Adipose tissue (tissue), 3 donors: ENCODE measurements around the gene MRPS6. TPM values are rescaled to one million over a fixed set of nuclear protein-coding genes. Genes with fewer than 3 reads are reported as not detected.

Experiments
- H3K27ac ChIP-seq: one replicate; pipeline ENCODE4 v1.5.1; 2013; ENCODE audit warnings: low read depth, low read length
- WGBS, 3 donors: extraction: QIAGEN DNeasy Blood & Tissue Kit; methylation state at CpG; one replicate each; pipeline ENCODE4 v1.1.7; 2013; 5-methylcytosine and 5-hydroxymethylcytosine counted together
- polyA plus RNA-seq, 3 donors: library from polyadenylated mRNA; stranded (reverse); fragments of 200-250 nt; gene quantifications; one replicate each; pipeline ENCODE4 v1.2.3, GENCODE V29; 2013
- donor health status: healthy with polysubstance abuse.
- donor health status: Bipolar disorder and iron deficiency.
- donor health status: healthy.

Gene MRPS6
- polyA plus RNA-seq, 3 donors: 17.5 to 96.7 (median 57.9) TPM

DNA sequence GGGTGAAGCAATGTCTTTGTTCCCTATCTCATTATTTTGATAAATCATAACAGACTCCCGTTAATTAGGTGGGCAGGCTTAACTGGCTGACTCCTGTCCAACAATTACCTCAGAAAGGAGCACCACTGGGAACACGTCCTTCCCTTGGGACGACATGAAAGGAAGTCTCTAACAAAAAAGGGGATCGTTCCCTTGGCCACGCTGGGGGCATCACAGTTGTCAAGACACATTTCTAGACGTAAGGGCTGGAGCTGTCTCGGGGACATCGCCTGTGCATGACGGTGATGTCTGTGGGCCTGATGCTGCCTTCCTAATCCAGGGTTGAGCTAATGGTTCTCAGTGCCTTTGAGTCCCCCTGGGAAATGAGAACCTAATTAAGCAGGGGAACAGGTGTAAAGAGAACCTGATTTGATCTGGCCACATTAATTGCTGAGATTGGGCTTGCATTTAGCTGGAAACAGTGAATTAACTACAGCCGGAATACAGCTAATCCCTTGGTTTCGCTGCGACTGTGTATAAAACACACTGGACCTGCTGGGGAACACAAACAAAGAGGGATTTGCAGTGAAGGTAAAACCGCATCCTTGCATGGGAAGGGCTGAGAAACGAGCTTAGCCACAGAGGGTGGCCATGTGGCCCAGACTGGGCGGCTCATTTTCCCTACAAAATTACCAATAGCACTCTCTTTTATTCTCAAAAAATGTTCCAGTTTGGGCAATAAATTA is 111.8 kb downstream of the MRPS6 start:
- 90 to 91% (median 91%) methylated on average over 15 of the region's 15 CpGs for WGBS, 3 donors
- H3K27ac ChIP-seq: no peak overlapping the region

DNA sequence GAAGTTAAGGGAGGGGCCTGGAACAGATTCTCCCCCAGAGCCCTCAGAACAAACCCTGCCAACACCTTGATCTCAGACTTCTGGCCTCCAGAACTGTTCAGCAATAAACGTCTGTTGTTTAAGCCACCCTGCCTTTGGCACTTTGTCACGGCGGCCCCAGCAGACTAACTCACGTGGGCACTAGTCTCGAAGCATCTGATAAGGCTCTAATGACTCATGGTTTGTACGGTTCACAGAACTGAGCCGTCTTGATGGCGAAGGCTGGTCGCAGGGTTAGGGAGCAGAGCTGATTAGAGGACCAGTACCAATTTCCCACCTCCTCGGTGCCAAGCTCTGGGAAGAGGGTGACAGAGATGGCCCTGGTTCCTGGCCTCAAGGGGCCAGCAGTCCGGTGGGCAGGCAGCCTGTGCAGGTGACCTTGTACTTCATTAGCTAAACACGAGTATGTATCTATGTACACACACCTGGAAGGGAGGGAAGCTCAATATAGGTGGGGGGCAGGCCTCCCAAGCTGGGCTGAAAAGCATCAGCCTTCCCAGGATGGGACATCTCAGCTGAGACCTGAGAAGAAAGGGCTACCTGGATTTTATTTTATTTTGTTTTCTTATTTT is 112.8 kb downstream of the MRPS6 start:
- WGBS, 3 donors: 70 to 87% (median 79%) methylated on average over 12 of the region's 12 CpGs
- no peak overlapping the region for H3K27ac ChIP-seq

DNA sequence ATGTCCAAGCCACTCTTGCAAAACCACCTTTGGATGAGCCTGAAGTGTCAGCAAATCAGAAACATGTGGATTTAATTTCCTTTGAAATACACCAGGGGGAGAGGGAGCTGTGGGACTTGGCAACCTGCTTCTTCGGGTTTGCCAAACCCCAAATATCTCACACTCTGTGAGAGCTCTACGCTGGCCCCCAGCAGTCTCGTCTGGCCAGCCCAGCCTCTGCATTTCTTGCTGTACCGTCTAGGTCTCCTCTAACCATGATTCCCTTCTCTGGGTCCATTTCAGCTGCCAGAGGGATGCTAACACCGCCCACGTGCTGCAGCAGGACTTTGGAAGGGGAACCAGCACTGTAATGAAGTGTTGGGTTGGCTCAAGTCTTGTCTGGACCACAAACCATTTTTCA is 114.6 kb downstream of the MRPS6 start:
- H3K27ac ChIP-seq: no peak overlapping the region
- WGBS, 3 donors: 68 to 90% (median 72%) methylated on average over 6 of the region's 6 CpGs

GRCh38 chr21:34189506-34189905 is 116.1 kb downstream of the MRPS6 start:
- WGBS, 3 donors: 74 to 91% (median 79%) methylated on average over 3 of the region's 3 CpGs
- H3K27ac ChIP-seq: no peak overlapping the region

DNA sequence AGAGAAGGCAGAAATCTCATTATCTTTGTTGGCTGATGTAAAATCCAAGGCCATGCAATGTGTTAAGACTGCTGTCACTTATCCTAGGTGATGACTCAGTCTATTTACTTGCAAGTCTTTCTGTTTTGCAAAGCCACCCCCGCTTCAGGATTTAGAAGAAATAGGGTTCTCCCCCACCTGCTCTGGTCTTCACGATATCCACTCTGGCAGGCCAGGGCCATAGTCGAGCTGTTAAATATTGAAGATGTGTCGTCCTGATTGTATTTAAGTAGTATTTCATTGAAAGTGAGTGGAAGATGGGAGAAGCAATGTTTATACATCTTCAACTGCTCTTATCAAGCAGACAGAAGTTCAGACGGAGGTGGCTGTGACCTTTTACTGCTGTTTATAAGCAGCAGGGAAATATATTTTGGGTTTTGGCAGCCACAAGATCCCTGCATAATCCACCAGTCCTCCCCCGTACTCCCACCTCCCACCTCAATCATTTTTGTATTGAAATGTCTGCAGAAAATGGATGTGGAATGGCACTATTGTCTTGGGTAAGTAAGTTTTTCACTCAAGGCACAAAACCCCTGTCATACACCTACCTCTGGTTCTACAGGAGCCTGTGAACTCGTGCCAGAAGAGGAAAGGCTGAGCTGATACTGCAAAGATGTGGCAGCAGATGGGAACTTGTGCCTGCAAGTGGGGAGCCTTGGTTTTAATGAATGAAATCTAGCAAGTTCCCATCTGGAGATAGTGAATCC is 117.4 kb downstream of the MRPS6 start:
- WGBS, 3 donors: 71 to 84% (median 82%) methylated on average over 7 of the region's 7 CpGs
- no peak overlapping the region for H3K27ac ChIP-seq

DNA sequence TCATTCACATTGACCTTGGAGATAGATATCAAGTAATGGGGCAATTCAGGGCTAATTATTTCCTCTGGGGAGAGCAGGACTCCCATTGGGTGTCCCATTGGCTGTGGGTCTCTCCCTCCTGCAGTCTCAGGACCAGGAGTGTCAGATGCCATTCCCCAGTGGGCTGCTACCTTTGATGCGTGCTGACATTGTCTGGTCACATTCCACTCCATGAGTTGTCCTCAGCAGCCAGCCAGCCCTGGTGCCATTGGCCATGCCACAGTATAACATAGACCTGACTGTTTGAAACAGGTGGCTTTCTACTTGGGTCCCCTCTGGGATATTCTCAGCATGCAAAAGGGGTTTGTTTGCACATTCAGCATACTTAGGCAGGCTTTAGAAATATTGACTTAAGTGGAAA is 118.5 kb downstream of the MRPS6 start:
- 46 to 100% (median 92%) methylated on average over 1 of the region's 1 CpG for whole genome bisulfite sequencing, 3 donors

More for the DNA sequence above, 118.5 kb downstream of the MRPS6 start:
- H3K27ac ChIP-seq: no peak overlapping the region

Other genes starting within 250 kb of the MRPS6 start
- gene ATP5PO, start 157.8 kb upstream of the MRPS6 start, polyA plus RNA-seq: 100 to 1,000 TPM; 144 to 356 (median 313) TPM
- 1 to 10 TPM in 2 of 3 donors, under 1 TPM in 1; 0.74 to 3.3 (median 1.5) TPM for gene SLC5A3, start within 50 bp of the MRPS6 start, polyA plus RNA-seq